Thymus (tissue), 11 donors: ENCODE data around the gene GPC6. TPM values are rescaled to one million over a fixed set of nuclear protein-coding genes. Genes with fewer than 3 reads are reported as not detected.

Experiments
- DNase-seq, 9 donors: peaks; one replicate each; pipeline ENCODE4 v3.0.0-alpha.2; 2013; ENCODE audit warnings: low spot score in 9 of 9, low read depth in 6 of 9, missing footprints in 1 of 9
- H3K27ac ChIP-seq, 2 donors: one replicate each; pipeline ENCODE4 v1.5.1; 2013; ENCODE audit warnings: control low read depth in 1 of 2, low read depth in 1 of 2, low read length in 1 of 2, mild to moderate bottlenecking in 1 of 2, moderate library complexity in 1 of 2
- H3K27me3 ChIP-seq, 2 donors: one replicate each; pipeline ENCODE4 v1.5.1; 2013; ENCODE audit warnings: low read length in 1 of 2; ENCODE audit not compliant: control insufficient read depth in 2 of 2, insufficient read depth in 1 of 2
- H3K36me3 ChIP-seq, 2 donors: one replicate each; pipeline ENCODE4 v1.5.1; 2013; ENCODE audit warnings: low read length in 1 of 2, mild to moderate bottlenecking in 1 of 2, moderate library complexity in 1 of 2; ENCODE audit not compliant: control insufficient read depth in 2 of 2, insufficient read depth in 2 of 2
- H3K4me1 ChIP-seq, 2 donors: one replicate each; pipeline ENCODE4 v1.5.1; 2013; ENCODE audit warnings: low read length in 2 of 2; ENCODE audit not compliant: control insufficient read depth in 2 of 2, insufficient read depth in 2 of 2
- H3K4me3 ChIP-seq, 2 donors: one replicate each; pipeline ENCODE4 v1.5.1; 2013; ENCODE audit warnings: low read length in 2 of 2, control low read depth in 1 of 2, mild to moderate bottlenecking in 1 of 2
- H3K9me3 ChIP-seq, 2 donors: one replicate each; pipeline ENCODE4 v1.5.1; 2013; ENCODE audit warnings: low read length in 1 of 2, mild to moderate bottlenecking in 1 of 2; ENCODE audit not compliant: control insufficient read depth in 2 of 2, insufficient read depth in 1 of 2
- WGBS: extraction: QIAGEN DNeasy Blood & Tissue Kit; methylation state at CpG from one replicate; pipeline ENCODE4 v1.1.7; 2013; 5-methylcytosine and 5-hydroxymethylcytosine counted together
- polyA plus RNA-seq: library from polyadenylated mRNA; stranded (reverse); fragments of 200-250 nt; gene quantifications from one replicate; pipeline ENCODE4 v1.2.3, GENCODE V29; 2013
- total RNA-seq: library from RNA; stranded (reverse); fragments of 120-200 nt; gene quantifications from one replicate; pipeline ENCODE4 v1.2.4, GENCODE V29; 2013
- donor health status: healthy.

The GPC6 gene
- total and polyA plus RNA-seq, 2 donors = 1.1 to 6.9 TPM

- no peaks in the 10 kb centered on the region for H3K9me3 ChIP-seq
- H3K4me1 ChIP-seq = no peaks in the 10 kb centered on the region
- H3K36me3 ChIP-seq = no peaks in the 10 kb centered on the region
- DNase-seq = no peak
- 88% methylated on average over 2 of the region's 2 CpGs for WGBS
- H3K27ac ChIP-seq = no peak overlapping the region
- no peak overlapping the region for H3K4me3 ChIP-seq
- H3K27me3 ChIP-seq = no peaks in the 10 kb centered on the region
Observed at GRCh38 chr13:93235258-93236015, 8.8 kb downstream of the GPC6 start.

- no peak overlapping the region for H3K4me3 ChIP-seq
- H3K4me1 ChIP-seq = peaks cover 0 to 2% of the 10 kb centered on the region in 2 donors
- WGBS = 97% methylated on average over 1 of the region's 1 CpG
- no peaks in the 10 kb centered on the region for H3K27me3 ChIP-seq
- no peaks in the 10 kb centered on the region for H3K9me3 ChIP-seq
- no peak for DNase-seq
- no peak overlapping the region for H3K27ac ChIP-seq
- no peaks in the 10 kb centered on the region for H3K36me3 ChIP-seq
Observed at GRCh38 chr13:93238711-93239110, 12.1 kb downstream of the GPC6 start.

GRCh38 chr13:93243375-93244063 is 16.9 kb downstream of the GPC6 start:
- Histone ChIP-seq H3K4me1 (peaks cover 0 to 2% of the 10 kb centered on the region in 2 donors), H3K4me3 (no peak overlapping the region), H3K27ac (no peak overlapping the region), H3K36me3 (no peaks in the 10 kb centered on the region), H3K9me3 (no peaks in the 10 kb centered on the region), H3K27me3 (no peaks in the 10 kb centered on the region)
- 92% methylated on average over 7 of the region's 7 CpGs for WGBS
- no peak for DNase-seq

- Histone ChIP-seq H3K4me3 (no peak overlapping the region), H3K4me1 (peaks cover 0 to 2% of the 10 kb centered on the region in 2 donors), H3K27me3 (no peaks in the 10 kb centered on the region), H3K36me3 (no peaks in the 10 kb centered on the region), H3K27ac (peak overlapping the region in 1 of 2 donors; percentile 35), H3K9me3 (no peaks in the 10 kb centered on the region)
- peak in 2 of 9 donors; percentile 8 to 22 for DNase-seq
- 60% methylated on average over 17 of the region's 17 CpGs for WGBS
Observed at GRCh38 chr13:93244141-93244917, 17.7 kb downstream of the GPC6 start.

GRCh38 chr13:93244918-93245280 is 18.3 kb downstream of the GPC6 start:
- Histone ChIP-seq H3K27ac (no peak overlapping the region), H3K4me1 (peaks cover 0 to 2% of the 10 kb centered on the region in 2 donors), H3K4me3 (no peak overlapping the region), H3K36me3 (no peaks in the 10 kb centered on the region), H3K27me3 (no peaks in the 10 kb centered on the region), H3K9me3 (no peaks in the 10 kb centered on the region)
- no peak for DNase-seq
- 96% methylated on average over 1 of the region's 1 CpG for WGBS

- no peak for DNase-seq
- 91% methylated on average over 1 of the region's 1 CpG for WGBS
- H3K27me3 ChIP-seq = no peaks in the 10 kb centered on the region
- no peaks in the 10 kb centered on the region for H3K36me3 ChIP-seq
- peaks cover 0 to 2% of the 10 kb centered on the region in 2 donors for H3K4me1 ChIP-seq
- H3K9me3 ChIP-seq = no peaks in the 10 kb centered on the region
- no peak overlapping the region for H3K4me3 ChIP-seq
- no peak overlapping the region for H3K27ac ChIP-seq
Observed at GRCh38 chr13:93246069-93246468, 19.5 kb downstream of the GPC6 start.

- Histone ChIP-seq H3K36me3 (no peaks in the 10 kb centered on the region), H3K9me3 (no peaks in the 10 kb centered on the region), H3K4me1 (no peaks in the 10 kb centered on the region), H3K27me3 (no peaks in the 10 kb centered on the region), H3K27ac (no peak overlapping the region), H3K4me3 (no peak overlapping the region)
- 63% methylated on average over 8 of the region's 8 CpGs for WGBS
- no peak for DNase-seq
Observed at GRCh38 chr13:93248627-93249047, 22.0 kb downstream of the GPC6 start.

GRCh38 chr13:93249364-93250306 is 23.0 kb downstream of the GPC6 start:
- 90% methylated on average over 7 of the region's 7 CpGs for whole genome bisulfite sequencing
- no peak for DNase-seq
- no peaks in the 10 kb centered on the region for H3K9me3 ChIP-seq
- H3K36me3 ChIP-seq = no peaks in the 10 kb centered on the region
- H3K4me1 ChIP-seq = no peaks in the 10 kb centered on the region
- no peaks in the 10 kb centered on the region for H3K27me3 ChIP-seq
- H3K27ac ChIP-seq = peak overlapping the region in 1 of 2 donors; percentile 2
- H3K4me3 ChIP-seq = no peak overlapping the region
